ENCODE results near the gene ANKRD34A.
A peak's percentile ranks its signal among the peaks of the same experiment; 100 is the strongest.
"Not testable (repeated sequence)": the region's sequence is repeated elsewhere in the genome, so short reads cannot be mapped to it uniquely, and the experiment has no call there.

ANKRD34A gene

GRCh38 chr1:145946477-145946986 is 17.8 kb downstream of the ANKRD34A start:
- Histone ChIP-seq H3K27ac (ENCODE audit: insufficient read depth, low read depth, low read length, poor library complexity, severe bottlenecking) (no peak overlapping the region), H3K36me3 (ENCODE audit: control insufficient read depth, insufficient read depth, low read length) (no peaks in the 10 kb centered on the region), H3K4me3 (ENCODE audit: insufficient read depth, low read depth, low read length) (no peak overlapping the region), H3K4me1 (ENCODE audit: control insufficient read depth, insufficient read depth, low read length) (no peaks in the 10 kb centered on the region), H3K9me3 (ENCODE audit: control insufficient read depth, low read length) (no peaks in the 10 kb centered on the region), H3K27me3 (ENCODE audit: control insufficient read depth, insufficient read depth, low read length, poor library complexity, severe bottlenecking) (no peaks in the 10 kb centered on the region)
- WGBS, 2 experiments = 93 to 94% methylated on average over 4 of the region's 4 CpGs

GRCh38 chr1:145944532-145944931 is 19.8 kb downstream of the ANKRD34A start:
- H3K4me1 ChIP-seq (ENCODE audit: control insufficient read depth, insufficient read depth, low read length) = no peaks in the 10 kb centered on the region
- no peaks in the 10 kb centered on the region for H3K36me3 ChIP-seq (ENCODE audit: control insufficient read depth, insufficient read depth, low read length)
- WGBS, 2 experiments = 89 to 93% methylated on average over 3 of the region's 3 CpGs
- no peaks in the 10 kb centered on the region for H3K27me3 ChIP-seq (ENCODE audit: control insufficient read depth, insufficient read depth, low read length, poor library complexity, severe bottlenecking)
- H3K9me3 ChIP-seq (ENCODE audit: control insufficient read depth, low read length) = no peaks in the 10 kb centered on the region
- no peak overlapping the region for H3K27ac ChIP-seq (ENCODE audit: insufficient read depth, low read depth, low read length, poor library complexity, severe bottlenecking)
- no peak overlapping the region for H3K4me3 ChIP-seq (ENCODE audit: insufficient read depth, low read depth, low read length)

- no peak overlapping the region for H3K4me3 ChIP-seq (ENCODE audit: insufficient read depth, low read depth, low read length)
- WGBS, 2 experiments = 94 to 97% methylated on average over 6 of the region's 6 CpGs
- no peaks in the 10 kb centered on the region for H3K36me3 ChIP-seq (ENCODE audit: control insufficient read depth, insufficient read depth, low read length)
- no peaks in the 10 kb centered on the region for H3K27me3 ChIP-seq (ENCODE audit: control insufficient read depth, insufficient read depth, low read length, poor library complexity, severe bottlenecking)
- no peak overlapping the region for H3K27ac ChIP-seq (ENCODE audit: insufficient read depth, low read depth, low read length, poor library complexity, severe bottlenecking)
- H3K4me1 ChIP-seq (ENCODE audit: control insufficient read depth, insufficient read depth, low read length) = no peaks in the 10 kb centered on the region
- H3K9me3 ChIP-seq (ENCODE audit: control insufficient read depth, low read length) = no peaks in the 10 kb centered on the region
Observed at GRCh38 chr1:145942871-145943270, 21.5 kb downstream of the ANKRD34A start.

GRCh38 chr1:145942405-145942804 is 22.0 kb downstream of the ANKRD34A start:
- H3K4me1 ChIP-seq (ENCODE audit: control insufficient read depth, insufficient read depth, low read length) = no peaks in the 10 kb centered on the region
- WGBS, 2 experiments = 92 to 96% methylated on average over 4 of the region's 4 CpGs
- H3K27ac ChIP-seq (ENCODE audit: insufficient read depth, low read depth, low read length, poor library complexity, severe bottlenecking) = no peak overlapping the region
- H3K9me3 ChIP-seq (ENCODE audit: control insufficient read depth, low read length) = no peaks in the 10 kb centered on the region
- no peak overlapping the region for H3K4me3 ChIP-seq (ENCODE audit: insufficient read depth, low read depth, low read length)
- H3K27me3 ChIP-seq (ENCODE audit: control insufficient read depth, insufficient read depth, low read length, poor library complexity, severe bottlenecking) = no peaks in the 10 kb centered on the region
- no peaks in the 10 kb centered on the region for H3K36me3 ChIP-seq (ENCODE audit: control insufficient read depth, insufficient read depth, low read length)

GRCh38 chr1:145937436-145937835 is 26.9 kb downstream of the ANKRD34A start:
- Histone ChIP-seq H3K27ac (ENCODE audit: insufficient read depth, low read depth, low read length, poor library complexity, severe bottlenecking) (no peak overlapping the region), H3K9me3 (ENCODE audit: control insufficient read depth, low read length) (no peaks in the 10 kb centered on the region), H3K4me1 (ENCODE audit: control insufficient read depth, insufficient read depth, low read length) (no peaks in the 10 kb centered on the region), H3K4me3 (ENCODE audit: insufficient read depth, low read depth, low read length) (no peak overlapping the region), H3K36me3 (ENCODE audit: control insufficient read depth, insufficient read depth, low read length) (no peaks in the 10 kb centered on the region), H3K27me3 (ENCODE audit: control insufficient read depth, insufficient read depth, low read length, poor library complexity, severe bottlenecking) (no peaks in the 10 kb centered on the region)
- WGBS, 2 experiments = 84 to 97% methylated on average over 1 of the region's 1 CpG

GRCh38 chr1:145936247-145936646 is 28.1 kb downstream of the ANKRD34A start:
- whole genome bisulfite sequencing, 2 experiments = 92 to 93% methylated on average over 8 of the region's 8 CpGs

GRCh38 chr1:145935708-145936107 is 28.7 kb downstream of the ANKRD34A start:
- H3K36me3 ChIP-seq (ENCODE audit: control insufficient read depth, insufficient read depth, low read length) = no peaks in the 10 kb centered on the region
- no peak overlapping the region for H3K27ac ChIP-seq (ENCODE audit: insufficient read depth, low read depth, low read length, poor library complexity, severe bottlenecking)
- H3K27me3 ChIP-seq (ENCODE audit: control insufficient read depth, insufficient read depth, low read length, poor library complexity, severe bottlenecking) = no peaks in the 10 kb centered on the region
- no peak overlapping the region for H3K4me3 ChIP-seq (ENCODE audit: insufficient read depth, low read depth, low read length)
- H3K9me3 ChIP-seq (ENCODE audit: control insufficient read depth, low read length) = no peaks in the 10 kb centered on the region
- H3K4me1 ChIP-seq (ENCODE audit: control insufficient read depth, insufficient read depth, low read length) = no peaks in the 10 kb centered on the region

More at GRCh38 chr1:145936247-145936646, 28.1 kb downstream of the ANKRD34A start:
- Histone ChIP-seq H3K36me3 (ENCODE audit: control insufficient read depth, insufficient read depth, low read length) (no peaks in the 10 kb centered on the region), H3K9me3 (ENCODE audit: control insufficient read depth, low read length) (no peaks in the 10 kb centered on the region), H3K4me1 (ENCODE audit: control insufficient read depth, insufficient read depth, low read length) (no peaks in the 10 kb centered on the region), H3K27ac (ENCODE audit: insufficient read depth, low read depth, low read length, poor library complexity, severe bottlenecking) (no peak overlapping the region), H3K4me3 (ENCODE audit: insufficient read depth, low read depth, low read length) (no peak overlapping the region), H3K27me3 (ENCODE audit: control insufficient read depth, insufficient read depth, low read length, poor library complexity, severe bottlenecking) (no peaks in the 10 kb centered on the region)

- not testable (repeated sequence) for H3K27me3 ChIP-seq (ENCODE audit: control insufficient read depth, insufficient read depth, low read length, poor library complexity, severe bottlenecking); H3K4me3 ChIP-seq (ENCODE audit: insufficient read depth, low read depth, low read length); H3K4me1 ChIP-seq (ENCODE audit: control insufficient read depth, insufficient read depth, low read length); H3K9me3 ChIP-seq (ENCODE audit: control insufficient read depth, low read length); H3K27ac ChIP-seq (ENCODE audit: insufficient read depth, low read depth, low read length, poor library complexity, severe bottlenecking); H3K36me3 ChIP-seq (ENCODE audit: control insufficient read depth, insufficient read depth, low read length)
- 37% methylated on average over 8 of the region's 9 CpGs for WGBS, 2 experiments
Observed at GRCh38 chr1:145932522-145933009, 31.8 kb downstream of the ANKRD34A start.

GRCh38 chr1:145927916-145928643 is 36.3 kb downstream of the ANKRD34A start:
- H3K9me3 ChIP-seq (ENCODE audit: control insufficient read depth, low read length) = no peaks in the 10 kb centered on the region
- 80 to 81% methylated on average over 18 to 20 of the region's 20 CpGs for WGBS, 2 experiments
- no peaks in the 10 kb centered on the region for H3K4me1 ChIP-seq (ENCODE audit: control insufficient read depth, insufficient read depth, low read length)
- no peaks in the 10 kb centered on the region for H3K36me3 ChIP-seq (ENCODE audit: control insufficient read depth, insufficient read depth, low read length)
- H3K27ac ChIP-seq (ENCODE audit: insufficient read depth, low read depth, low read length, poor library complexity, severe bottlenecking) = peak overlapping the region; percentile 71
- peak overlapping the region; percentile 73 for H3K4me3 ChIP-seq (ENCODE audit: insufficient read depth, low read depth, low read length)
- no peaks in the 10 kb centered on the region for H3K27me3 ChIP-seq (ENCODE audit: control insufficient read depth, insufficient read depth, low read length, poor library complexity, severe bottlenecking)

- Histone ChIP-seq H3K9me3 (ENCODE audit: control insufficient read depth, low read length) (no peaks in the 10 kb centered on the region), H3K36me3 (ENCODE audit: control insufficient read depth, insufficient read depth, low read length) (no peaks in the 10 kb centered on the region), H3K27ac (ENCODE audit: insufficient read depth, low read depth, low read length, poor library complexity, severe bottlenecking) (peak within 1 kb of the TSS; percentile 81), H3K27me3 (ENCODE audit: control insufficient read depth, insufficient read depth, low read length, poor library complexity, severe bottlenecking) (no peaks in the 10 kb centered on the region), H3K4me3 (ENCODE audit: insufficient read depth, low read depth, low read length) (peak within 1 kb of the TSS; percentile 73), H3K4me1 (ENCODE audit: control insufficient read depth, insufficient read depth, low read length) (no peaks in the 10 kb centered on the region)
- WGBS, 2 experiments = 1% methylated on average over 41 of the region's 41 CpGs
Observed at GRCh38 chr1:145927063-145927886, 37.1 kb downstream of the ANKRD34A start, which contains the start of gene RBM8A. TSS of gene RBM8A (minus strand) at chr1:145927484. CDS start at chr1:145927426, 58 bp downstream.
